K562 (cell line): ENCODE data around the gene CHRM1. TPM values are rescaled to one million over a fixed set of nuclear protein-coding genes. Genes with fewer than 3 reads are reported as not detected.

Source experiments
- ATAC-seq: fragments of 200-7000 bp; cut with Tn5 transposase; 3 replicates; pipeline ENCODE4 v1.9.1; 2020; ENCODE audit warnings: moderate library complexity
- BruUV-seq: library from RNA; stranded (reverse); fragments of 400-500 nt; replicated peaks from 2 replicates; lab custom pipeline; 2021; lab: Mats Ljungman, UMichigan
- CTCF ChIA-PET: fragments of 300-600 bp; formaldehyde crosslinking; extraction: SDS; loops from one replicate; lab custom pipeline; 2021; ENCODE audit warnings: low intra/inter-chr PET ratio; lab: Yijun Ruan, JAX
- POLR2A ChIA-PET: fragments of 300-600, 350-650 bp; sonication (Branson Sonifier 250); formaldehyde crosslinking; extraction: SDS; loops from one replicate; lab custom pipeline; 2021; ENCODE audit warnings: antibody characterized with exemption, inconsistent platforms; lab: Yijun Ruan, JAX
- DNase-seq, 4 experiments: peaks; one replicate each; pipeline versions ENCODE4 v3.0.0 to v3.0.0-alpha.2; 2011 to 2018; ENCODE audit warnings: low spot score in 3 of 4, mixed read lengths in 3 of 4; ENCODE audit errors: extremely low read depth in 1 of 4
- FAIRE-seq: peaks from 2 replicates; lab custom pipeline; 2011; peaks lifted over from hg19 to GRCh38; lab: Jason Lieb, UNC
- H2AFZ ChIP-seq: 2 replicates; pipeline ENCODE4 v1.6.0; 2011; ENCODE audit warnings: low read depth, low read length, control low read depth, inconsistent platforms
- H3K27ac ChIP-seq: fragments of 200-600 bp; 3 replicates; pipeline ENCODE4 v1.8.0; 2011; ENCODE audit warnings: low read depth, mild to moderate bottlenecking, control low read depth, inconsistent platforms, low read length, moderate library complexity, mixed read lengths; ENCODE audit errors: extremely low read depth
- H3K27me3 ChIP-seq, 2 experiments: fragments of 300-600 bp in 1 of 2; 2 replicates in 1 of 2; 3 replicates in 1 of 2; pipeline versions ENCODE4 v1.6.0 to v1.8.0; 2011; ENCODE audit warnings: inconsistent platforms in 2 of 2, low read length in 2 of 2, mild to moderate bottlenecking in 1 of 2, mixed read lengths in 1 of 2, moderate library complexity in 1 of 2; ENCODE audit not compliant: control insufficient read depth in 2 of 2, insufficient read depth in 2 of 2
- H3K36me3 ChIP-seq: fragments of 300-600 bp; 3 replicates; pipeline ENCODE4 v1.8.0; 2011; ENCODE audit warnings: mild to moderate bottlenecking, low read length, inconsistent platforms; ENCODE audit not compliant: control insufficient read depth, insufficient read depth
- H3K4me1 ChIP-seq, 2 experiments: fragments of 200-600 bp in 1 of 2; replicated peaks in 1 of 2; 2 replicates in 1 of 2; 3 replicates in 1 of 2; pipeline versions ENCODE4 v1.5.1 to v1.8.0; 2011; ENCODE audit warnings: inconsistent platforms in 2 of 2, low read length in 2 of 2, mild to moderate bottlenecking in 1 of 2, mixed read lengths in 1 of 2, moderate library complexity in 1 of 2; ENCODE audit not compliant: control insufficient read depth in 2 of 2, insufficient read depth in 2 of 2
- H3K4me2 ChIP-seq: 2 replicates; pipeline ENCODE4 v1.6.1; 2011; ENCODE audit warnings: low read length, control low read depth, inconsistent platforms, mixed read lengths; ENCODE audit not compliant: insufficient read depth
- H3K4me3 ChIP-seq: fragments of 200-600 bp; sonication (generic), shearing (Covaris generic); 2 replicates; pipeline ENCODE4 v1.5.1; 2016; ENCODE audit warnings: control low read depth, inconsistent platforms
- H3K79me2 ChIP-seq: fragments of 200-600 bp; 3 replicates; pipeline ENCODE4 v1.8.0; 2011; ENCODE audit warnings: low read length, inconsistent platforms; ENCODE audit not compliant: control insufficient read depth, insufficient read depth
- H3K9ac ChIP-seq, 2 experiments: 2 replicates each; pipeline versions ENCODE4 v1.6.0 to v1.6.1; 2011; ENCODE audit warnings: low read depth in 2 of 2, low read length in 2 of 2, control low read depth in 1 of 2, inconsistent platforms in 1 of 2, mild to moderate bottlenecking in 1 of 2, mixed read lengths in 1 of 2; ENCODE audit not compliant: insufficient read depth in 1 of 2
- H3K9me1 ChIP-seq: one replicate; pipeline ENCODE4 v1.6.0; 2011; ENCODE audit warnings: inconsistent platforms, mild to moderate bottlenecking, low read length, moderate library complexity; ENCODE audit not compliant: control insufficient read depth, insufficient read depth
- H3K9me3 ChIP-seq: replicated peaks from 2 replicates; pipeline ENCODE4 v1.5.1; 2011; ENCODE audit warnings: low read depth, low read length, inconsistent platforms; ENCODE audit not compliant: control insufficient read depth, insufficient read depth
- H4K20me1 ChIP-seq: replicated peaks from 2 replicates; pipeline ENCODE4 v1.6.1; 2011; ENCODE audit warnings: low read length, inconsistent platforms, mixed read lengths; ENCODE audit not compliant: control insufficient read depth, insufficient read depth
- ATF7 ChIP-seq: fragments of 450-650 bp; IDR thresholded peaks from 2 replicates; pipeline ENCODE4 v1.7.1; 2014; ENCODE audit warnings: mild to moderate bottlenecking, moderate library complexity
- BCOR ChIP-seq: fragments of 450-650 bp; IDR thresholded peaks from 2 replicates; pipeline ENCODE4 v1.6.1; 2016
- CHD2 ChIP-seq: IDR thresholded peaks from 2 replicates; pipeline ENCODE4 v1.6.1; 2011; ENCODE audit warnings: low read depth, low read length
- KLF6 ChIP-seq: fragments of 250-450 bp; sonication (Bioruptor Pico); IDR thresholded peaks from 2 replicates; pipeline ENCODE4 v1.4.0; 2020; ENCODE audit warnings: mild to moderate bottlenecking, moderate library complexity, borderline replicate concordance
- RCOR1 ChIP-seq, 2 experiments: IDR thresholded peaks; 2 replicates each; pipeline ENCODE4 v1.6.1; 2012; ENCODE audit warnings: low read depth in 2 of 2, low read length in 2 of 2, borderline replicate concordance in 1 of 2, improper control_type of control experiment in 1 of 2
- TCF15 ChIP-seq: fragments of 250-450 bp; sonication (Bioruptor Pico); IDR thresholded peaks from 2 replicates; pipeline ENCODE4 v1.8.0; 2022; ENCODE audit warnings: moderate library complexity, mild to moderate bottlenecking, inconsistent platforms
- TFAP4 ChIP-seq: sonication (generic); formaldehyde crosslinking; IDR thresholded peaks from 2 replicates; pipeline ENCODE4 v1.8.0; 2022; ENCODE audit warnings: missing genetic modification reagents, mild to moderate bottlenecking, moderate library complexity, borderline replicate concordance
- ZNF239 ChIP-seq: fragments of 250-450 bp; sonication (Bioruptor Pico); IDR thresholded peaks from 2 replicates; pipeline ENCODE4 v1.4.0; 2020; ENCODE audit warnings: mild to moderate bottlenecking
- WGBS: fragments of 100-300 bp; shearing (Covaris generic); methylation state at CpG from one replicate; pipeline ENCODE4 v1.1.6; 2016; ENCODE audit warnings: low coverage, mixed read lengths; ENCODE audit not compliant: insufficient coverage; ENCODE audit errors: missing lambda C conversion rate; 5-methylcytosine and 5-hydroxymethylcytosine counted together
- in situ Hi-C: fragments of 300-500 bp; cut with MboI; formaldehyde crosslinking; loops from 4 replicates; pipeline ENCODE4 v1.15.0; 2018; ENCODE audit warnings: inconsistent platforms, mixed read lengths
- intact Hi-C: fragments of 100-400 bp; cut with micrococcal nuclease; formaldehyde crosslinking; loops from 2 replicates; pipeline ENCODE4 v1.14.2; 2022
- polyA plus RNA-seq, 8 experiments: library from polyadenylated mRNA; depleted of rRNA in 4 of 8; stranded (reverse) in 5 of 8; unstranded in 3 of 8; fragments of >200 nt; fragmentation: Nextera tagmentation in 2 of 8; fragmentation: Illumina TruSeq in 1 of 8; extraction: Ambion mirVana in 2 of 8; extraction: Trizol in 1 of 8; gene quantifications; 2 replicates each; pipeline versions ENCODE4 v1.2.1 to v1.2.3, GENCODE V29; 2011 to 2014; ENCODE audit warnings: inconsistent platforms in 1 of 8, missing spikeins in 1 of 8
- total RNA-seq, 7 experiments: library from RNA; depleted of rRNA in 6 of 7; stranded (reverse); fragments of >200 nt in 6 of 7; fragmentation: Illumina TruSeq in 2 of 7; extraction: Trizol in 2 of 7; gene quantifications; 2 replicates each; pipeline versions ENCODE4 v1.2.1 to v1.2.3, GENCODE V29; 2011 to 2021; ENCODE audit warnings: low replicate concordance in 1 of 7

Gene CHRM1
- total and polyA plus RNA-seq, 9 of the 15 experiments (the other 6 are each of a cell fraction or from before 2014, with no cell fraction given) = not detected

GRCh38 chr11:62918531-62918930 is 2.6 kb downstream of the CHRM1 start:
- Histone ChIP-seq H3K36me3 (no peaks in the 10 kb centered on the region), H4K20me1 (0 out of 2 replicates have a peak, but pooled peaks cover 7% of the 10 kb centered on the region), H3K4me3 (no peak overlapping the region), H3K9ac (no peak overlapping the region), H3K4me1 (peaks cover 16 to 44% of the 10 kb centered on the region in 2 experiments), H3K27ac (no peak overlapping the region), H3K9me1 (no peaks in the 10 kb centered on the region), H2AFZ (no peak overlapping the region), H3K27me3 (peaks cover 0 to 6% of the 10 kb centered on the region in 2 experiments; a peak in 2 of 5 replicates), H3K4me2 (no peak overlapping the region), H3K79me2 (no peaks in the 10 kb centered on the region), H3K9me3 (no peaks in the 10 kb centered on the region)
- 12% methylated on average over 5 of the region's 5 CpGs for WGBS
- FAIRE-seq = no peak
- intact Hi-C loops (no loop called here), in situ Hi-C loops (no loop called here)
- 0 out of 2 replicates have a peak, but pooled peaks have one; percentile 26 for TF ChIP-seq ATF7
- no peak for TF ChIP-seq KLF6 (CRISPR knock-in tag)
- CTCF ChIA-PET = interaction anchor here (0.6 kb wide), 1 partner anchor 57 kb away, joined by 3 read pairs; no protein-coding TSS in a partner anchor
- POLR2A ChIA-PET = interaction anchor here (0.7 to 2.6 kb wide), 4 partner anchors 29 to 97 kb away, joined by 3 to 9 read pairs (median 4); no protein-coding TSS in a partner anchor
- no peak for DNase-seq
- BruUV-seq = no TSS peak
- no peak for ATAC-seq

GRCh38 chr11:62917906-62918502 is 3.2 kb downstream of the CHRM1 start:
- Histone ChIP-seq H3K9me1 (no peaks in the 10 kb centered on the region), H3K27ac (no peak overlapping the region), H3K36me3 (no peaks in the 10 kb centered on the region), H3K9ac (peak overlapping the region in 1 of 2 experiments; percentile 38; a peak in 1 of 4 replicates), H3K4me2 (no peak overlapping the region), H3K4me1 (peaks cover 14 to 39% of the 10 kb centered on the region in 2 experiments), H3K27me3 (peaks cover 0 to 6% of the 10 kb centered on the region in 2 experiments; a peak in 2 of 5 replicates), H2AFZ (no peak overlapping the region), H3K79me2 (no peaks in the 10 kb centered on the region), H3K4me3 (no peak overlapping the region), H3K9me3 (no peaks in the 10 kb centered on the region), H4K20me1 (0 out of 2 replicates have a peak, but pooled peaks cover 7% of the 10 kb centered on the region)
- no TSS peak for BruUV-seq
- WGBS = 13% methylated on average over 11 of the region's 11 CpGs
- in situ Hi-C loops (no loop called here), intact Hi-C loops (no loop called here)
- POLR2A ChIA-PET = interaction anchor here (0.6 to 2.6 kb wide), 5 partner anchors 14 to 97 kb away, joined by 3 to 9 read pairs (median 4); no protein-coding TSS in a partner anchor
- DNase-seq (no peak), ATAC-seq (peak; percentile 34; the same call in 1 of the 3 replicates), FAIRE-seq (no peak)
- TF ChIP-seq BCOR (0 out of 2 replicates have a peak, but pooled peaks have one; percentile 14), RCOR1 (IDR thresholded peaks at IDR 0.05; ENCODE audit: borderline replicate concordance in 1 of 2, low read depth in 2 of 2, low read length in 2 of 2) (0 out of 4 replicates have a peak, but pooled peaks of 1 of the 2 experiments have one; percentile 36), CHD2 (no peak), TCF15 (CRISPR knock-in tag) (no peak), TFAP4 (CRISPR knock-in tag) (0 out of 2 replicates have a peak, but pooled peaks have one; percentile 16), ZNF239 (CRISPR knock-in tag) (peak; percentile 67)
- CTCF ChIA-PET = no interaction called here
